Stimulated activated CD8-positive, alpha-beta memory T cell treated with anti-CD3 and anti-CD28 coated beads, Interleukin-4, amount 100 ng/mL, for 1 hour (primary cell): ENCODE data around the gene STARD9.
"Not testable (repeated sequence)": the region's sequence is repeated elsewhere in the genome, so short reads cannot be mapped to it uniquely, and the experiment has no call there.

Source experiments
- DNase-seq, 2 donors: peaks; one replicate each; pipeline ENCODE4 v3.0.0-alpha.2; 2020; ENCODE audit warnings: low read depth in 2 of 2, low spot score in 1 of 2

STARD9 gene

DNA sequence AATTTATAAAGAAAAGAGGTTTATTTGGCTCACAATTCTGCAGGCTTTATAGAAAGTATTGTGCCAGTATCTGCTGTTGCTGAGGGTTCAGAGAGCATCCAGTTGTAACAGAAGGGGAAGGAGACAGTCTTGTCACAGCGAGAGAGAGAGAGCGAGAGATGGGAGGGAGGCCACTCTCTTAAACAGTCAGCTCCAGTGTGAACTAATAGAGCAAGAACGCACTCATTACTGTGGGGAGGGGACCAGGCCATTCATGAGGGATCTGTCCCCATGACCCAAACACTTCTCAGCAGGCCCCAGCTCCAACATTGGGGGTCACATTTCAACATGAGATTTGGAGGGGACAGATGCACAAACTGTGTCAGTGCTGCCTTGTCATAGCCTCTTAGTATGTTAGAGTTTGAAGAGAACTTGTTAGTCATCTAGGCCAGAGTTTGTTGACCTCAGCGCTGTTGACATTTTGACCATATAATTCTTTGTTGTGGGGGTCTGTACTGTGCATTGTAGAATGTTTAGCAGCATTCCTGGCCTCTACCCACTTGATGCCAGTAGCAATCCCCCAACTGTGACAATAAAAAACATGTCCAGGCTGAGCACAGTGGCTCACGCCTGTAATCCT is 15.3 kb downstream of the STARD9 start:
- no peak for DNase-seq

DNA sequence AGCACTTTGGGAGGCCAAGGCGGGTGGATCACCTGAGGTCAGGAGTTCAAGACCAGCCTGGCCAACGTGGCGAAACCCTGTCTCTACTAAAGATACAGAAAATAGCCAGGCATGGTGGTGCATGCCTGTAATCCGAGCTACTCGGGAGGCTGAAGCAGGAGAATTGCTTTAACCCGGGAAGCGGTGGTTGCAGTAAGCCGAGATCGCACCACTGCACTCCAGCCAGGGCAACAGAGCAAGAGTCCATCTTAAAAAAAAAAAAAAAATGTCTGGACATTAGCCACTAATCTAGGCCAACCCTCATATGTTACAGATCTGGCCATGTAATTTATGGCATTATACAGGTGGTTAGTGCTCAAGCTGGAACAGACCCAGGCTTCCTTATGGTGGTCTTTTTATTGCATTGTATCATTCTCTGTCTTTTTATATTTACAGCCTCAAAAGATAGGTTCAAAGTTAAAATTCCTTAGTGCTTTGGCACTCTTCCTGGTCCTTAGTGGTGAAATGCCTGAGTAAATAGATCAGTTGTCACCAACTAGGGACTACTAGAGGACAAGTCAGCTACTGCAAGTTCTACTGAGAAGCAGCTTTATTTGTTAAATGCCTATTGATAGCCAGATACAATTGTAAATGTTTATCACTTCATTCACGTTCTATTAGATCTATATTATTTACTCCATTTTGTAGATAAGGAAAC is 16.0 kb downstream of the STARD9 start:
- DNase-seq, result no peak

DNA sequence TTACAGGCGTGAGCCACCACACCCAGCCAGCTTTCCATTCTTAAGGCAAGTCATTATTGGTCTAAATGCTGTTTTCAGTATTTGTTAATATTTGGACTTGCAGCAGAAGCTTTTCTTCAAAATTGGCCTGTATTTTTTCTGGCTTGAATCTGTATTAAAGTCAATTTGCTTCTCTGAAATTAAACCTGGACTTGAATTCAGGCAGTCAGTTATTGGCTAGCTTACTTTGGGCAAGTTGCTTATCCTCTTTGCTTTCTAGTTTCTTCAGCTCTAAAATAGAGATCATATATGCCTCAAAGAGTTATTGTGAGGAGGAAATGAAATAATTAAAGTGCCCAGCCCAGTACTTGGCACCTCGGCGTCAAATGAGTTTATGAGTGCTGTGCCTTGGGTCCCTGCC is 17.3 kb downstream of the STARD9 start:
- no peak for DNase-seq

DNA sequence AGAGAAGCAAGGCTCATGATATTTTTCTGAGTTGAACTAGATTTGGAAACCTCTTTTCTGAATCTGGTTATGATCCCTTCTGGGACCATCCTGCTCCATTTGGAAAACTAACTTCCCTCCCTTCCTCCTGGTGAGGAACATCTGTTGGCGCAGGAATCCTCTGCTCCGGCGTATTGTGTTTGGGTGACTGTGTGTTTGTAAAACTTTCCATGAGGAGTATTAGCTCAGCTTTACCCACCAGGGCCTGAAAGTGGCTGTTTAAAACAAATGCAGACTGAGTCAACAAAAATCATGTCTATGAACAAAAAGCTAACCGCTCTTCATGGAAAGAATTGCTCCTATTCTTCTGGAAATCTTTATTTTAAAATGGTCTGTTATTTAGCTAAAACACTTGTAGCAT is 17.7 kb downstream of the STARD9 start:
- no peak for DNase-seq

DNA sequence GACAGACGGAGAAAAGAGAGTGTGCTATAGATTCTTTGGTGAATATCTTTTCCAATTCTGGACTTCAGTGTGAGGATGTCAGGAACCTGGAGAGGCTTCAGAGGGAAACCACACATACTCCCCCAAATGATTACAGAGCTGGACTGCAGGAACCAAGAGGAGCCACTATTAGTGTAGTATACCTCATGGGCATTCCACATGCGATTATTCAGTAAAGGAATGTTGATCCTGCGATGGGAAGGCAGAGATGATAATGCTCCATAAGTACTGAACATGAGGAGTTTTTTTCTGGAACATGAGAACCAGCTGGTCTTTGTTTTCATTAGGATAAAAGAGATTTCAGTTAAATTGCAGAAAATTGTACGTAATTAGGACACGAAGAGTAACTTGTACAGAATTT is 18.7 kb downstream of the STARD9 start:
- DNase-seq, result no peak

DNA sequence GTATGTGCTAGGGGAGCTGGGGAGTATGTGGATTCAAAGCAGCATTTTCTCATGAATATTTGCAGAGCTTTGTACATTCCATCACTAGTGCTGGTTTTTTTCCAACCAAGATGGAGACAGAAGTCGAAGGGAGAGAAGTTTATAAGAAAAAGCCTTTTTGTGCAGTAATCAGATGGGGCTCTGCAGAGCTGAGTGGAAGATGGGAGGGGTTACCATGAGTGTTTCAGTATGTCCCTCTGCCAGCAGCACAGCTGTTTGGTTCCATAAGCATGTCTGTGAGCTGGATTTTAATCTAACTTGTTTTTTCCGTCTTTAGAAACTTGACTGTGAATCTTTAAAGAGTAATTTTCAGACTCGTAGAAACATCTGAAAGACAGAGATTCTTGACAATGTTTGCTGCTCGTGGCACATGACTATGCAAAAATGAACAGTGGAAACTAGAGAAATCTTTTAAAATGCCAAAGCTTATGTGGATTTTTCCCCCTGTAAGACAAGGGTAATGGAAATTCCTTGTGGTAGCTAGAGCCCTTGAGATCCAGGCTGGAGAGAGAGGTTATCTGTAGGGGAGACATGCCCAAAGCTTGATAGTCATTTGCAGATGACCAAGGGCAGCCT is 20.3 kb downstream of the STARD9 start:
- DNase-seq, result no peak

DNA sequence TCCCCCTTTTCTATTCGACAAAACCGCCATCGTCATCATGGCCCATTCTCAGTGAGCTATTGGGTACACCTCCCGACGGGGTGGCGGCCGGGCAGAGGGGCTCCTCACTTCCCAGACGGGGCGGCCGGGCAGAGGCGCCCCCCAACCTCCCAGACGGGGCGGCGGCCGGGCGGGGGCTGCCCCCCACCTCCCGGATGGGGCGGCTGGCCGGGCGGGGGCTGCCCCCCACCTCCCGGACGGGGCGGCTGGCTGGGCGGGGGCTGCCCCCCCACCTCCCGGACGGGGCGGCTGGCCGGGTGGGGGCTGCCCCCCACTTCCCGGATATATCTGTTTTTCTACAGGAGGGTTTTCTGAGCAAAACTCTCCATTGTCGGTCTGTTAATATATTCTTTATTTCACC is 25.9 kb downstream of the STARD9 start:
- DNase-seq, result not testable (repeated sequence)

DNA sequence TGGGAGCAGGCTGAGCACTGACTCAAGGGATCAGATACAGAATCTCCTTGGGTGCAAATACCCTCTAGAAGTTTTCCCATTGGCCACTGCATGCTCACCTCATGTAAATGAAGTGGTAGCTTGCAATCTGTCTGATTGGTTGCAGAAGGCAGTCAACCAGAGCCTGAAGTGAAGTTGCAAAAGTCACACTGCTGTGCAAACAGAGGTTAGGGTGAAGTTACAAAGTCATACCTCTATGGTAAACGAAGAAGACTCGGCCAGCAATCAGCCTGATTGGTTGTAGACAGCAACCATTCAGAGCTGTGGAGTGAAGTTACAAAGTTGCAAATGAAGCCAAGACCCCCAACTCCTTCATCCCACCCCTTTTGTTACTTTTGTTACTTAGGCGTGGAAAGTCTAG is 27.1 kb downstream of the STARD9 start:
- no peak for DNase-seq

DNA sequence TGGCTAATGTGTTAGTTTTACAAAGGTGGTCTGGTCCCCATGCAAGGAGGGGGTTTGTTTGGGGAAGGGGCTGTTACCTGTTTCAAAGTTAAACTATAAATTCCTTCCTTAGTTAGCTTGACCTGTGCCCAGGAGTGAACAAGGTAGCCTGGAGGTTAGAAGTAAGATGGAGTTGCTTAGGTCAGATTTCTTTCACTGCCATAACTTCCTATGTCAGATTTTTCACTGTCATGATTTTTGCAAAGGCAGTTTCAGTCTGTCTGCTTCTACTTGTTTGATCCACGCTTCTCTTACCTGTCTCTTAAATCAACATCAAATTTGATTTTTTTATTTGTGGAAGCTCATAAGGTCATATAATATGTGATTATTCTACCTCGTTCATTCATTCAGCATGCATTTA is 28.6 kb downstream of the STARD9 start:
- DNase-seq, result no peak

DNA sequence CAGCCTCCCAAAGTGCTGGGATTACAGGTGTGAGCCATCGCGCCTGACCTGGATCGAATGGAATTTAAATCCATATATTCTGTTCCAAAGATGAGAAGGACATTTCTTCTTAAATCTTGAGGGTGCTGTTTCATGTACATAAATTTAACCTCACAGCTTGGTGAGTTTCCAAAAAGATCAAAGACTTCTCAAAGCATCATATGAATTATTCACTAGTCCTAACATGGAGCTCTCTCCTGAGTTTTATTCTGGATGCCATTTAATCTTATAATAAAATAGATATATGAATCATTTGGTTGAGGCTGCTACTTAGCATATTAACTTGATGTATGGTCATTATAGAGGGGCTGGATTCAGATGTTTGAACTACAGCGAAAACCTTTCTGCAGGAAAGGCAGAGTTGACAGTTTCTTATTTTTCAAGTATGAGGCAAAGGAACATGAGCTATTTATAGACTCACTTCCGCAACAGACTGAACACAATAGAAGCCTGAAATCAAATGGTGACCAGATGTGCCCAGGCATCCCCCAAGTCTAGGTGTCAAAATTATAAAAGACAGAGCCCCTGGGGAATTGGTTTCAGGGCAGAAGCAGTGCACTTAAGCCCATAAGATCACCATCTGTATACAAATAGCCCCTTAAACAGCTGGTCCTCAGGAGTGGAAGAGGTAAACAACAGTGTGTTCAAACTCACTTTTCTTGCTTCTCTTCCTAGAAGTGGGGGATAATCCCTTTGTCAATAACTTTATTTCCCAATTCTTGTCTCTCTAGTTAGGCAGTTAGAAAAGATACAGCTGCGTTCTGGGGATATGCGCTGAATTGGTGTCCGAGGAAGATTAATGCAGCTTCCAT is 29.7 kb downstream of the STARD9 start:
- no peak for DNase-seq

DNA sequence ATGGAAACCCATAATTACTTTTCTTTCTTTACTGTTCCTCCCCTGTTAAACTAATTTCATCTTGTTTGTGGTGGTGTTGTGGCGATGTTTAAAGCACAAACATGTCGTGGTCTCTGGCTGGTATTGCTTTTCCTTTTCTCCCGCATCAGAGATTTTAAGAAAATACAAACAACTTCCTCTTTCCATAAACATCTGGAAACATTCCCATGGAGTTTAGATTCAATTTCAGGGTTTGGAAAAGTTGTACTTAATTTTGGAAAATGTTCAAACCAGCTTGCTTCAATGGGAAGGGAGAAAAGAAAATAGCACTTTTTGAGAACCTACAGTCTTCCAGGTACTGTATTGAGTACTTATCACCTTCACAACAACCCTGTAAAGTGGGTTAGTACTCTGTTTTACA is 30.4 kb downstream of the STARD9 start:
- no peak for DNase-seq

DNA sequence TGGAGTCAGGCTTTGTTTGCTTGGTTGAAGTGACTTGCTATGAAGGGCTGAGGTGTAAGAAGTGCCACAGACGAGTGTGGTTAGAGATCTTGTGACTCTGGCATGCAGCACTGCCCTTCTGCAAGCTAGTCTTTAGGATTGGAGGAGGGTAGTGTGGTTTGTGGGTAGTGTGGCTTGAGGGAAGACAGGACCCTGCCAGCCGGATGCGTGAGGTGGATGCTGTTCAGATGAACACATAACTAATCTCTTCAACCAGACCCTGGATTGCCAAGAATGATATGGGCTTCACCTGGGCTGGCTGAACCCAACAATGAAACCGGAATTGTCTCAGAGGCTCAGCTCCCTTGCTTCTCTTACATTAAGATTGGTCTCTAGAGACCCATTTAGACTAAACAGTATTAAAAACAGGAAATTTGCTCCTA is 32.7 kb downstream of the STARD9 start:
- DNase-seq, result peak; percentile 3 to 9

DNA sequence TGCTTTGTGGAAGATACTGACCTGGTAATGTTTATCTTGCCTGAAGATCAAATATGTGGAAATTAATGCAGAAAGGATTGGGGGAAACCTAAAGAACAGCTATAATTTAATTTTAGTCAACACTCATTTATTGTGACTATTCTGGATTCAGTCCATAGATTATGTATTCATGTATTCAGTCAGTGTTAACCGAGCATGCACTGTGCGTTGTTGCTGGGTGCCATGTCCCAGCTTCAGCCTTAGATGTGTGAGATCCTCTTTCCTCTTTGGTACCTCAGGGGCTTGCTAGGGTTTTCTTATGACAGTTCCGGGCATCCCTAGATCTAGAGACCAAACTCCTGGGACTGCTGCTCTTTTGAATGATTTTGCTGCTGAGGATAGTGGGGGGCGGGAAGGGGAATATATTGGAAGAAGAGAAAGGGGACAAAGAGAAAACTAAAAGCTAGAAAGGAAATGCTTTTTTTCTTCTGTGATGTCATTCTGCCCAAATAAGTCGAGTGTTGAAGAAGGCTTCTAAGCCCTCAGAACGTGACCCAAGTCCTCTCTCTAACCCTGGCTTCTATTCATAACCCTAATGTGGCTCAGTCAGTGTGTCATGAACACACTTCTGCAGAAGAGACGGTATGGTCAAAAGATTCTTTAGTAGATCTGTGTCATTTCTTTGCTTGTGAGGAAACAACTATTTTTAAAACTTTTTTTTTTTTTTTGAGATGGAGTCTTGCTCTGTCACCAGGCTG is 33.5 kb downstream of the STARD9 start:
- no peak for DNase-seq

DNA sequence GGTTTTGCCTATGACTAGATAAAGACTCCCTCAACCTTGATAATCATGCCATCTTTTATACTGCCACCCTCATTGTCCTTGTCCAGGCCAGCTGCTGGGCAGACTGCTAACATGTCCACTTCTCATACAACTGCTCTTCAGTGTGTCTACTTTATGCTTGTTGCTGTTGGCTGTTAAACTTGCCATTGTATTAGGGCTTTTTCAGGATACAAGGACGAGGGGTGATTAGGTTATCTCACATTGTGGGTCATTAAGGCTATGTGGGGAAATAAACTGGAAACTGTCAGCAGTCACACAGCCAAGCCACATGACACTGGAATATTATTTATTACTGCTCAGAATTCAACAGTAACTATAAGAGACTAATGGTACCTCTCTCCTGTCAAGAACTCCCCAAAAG is 36.1 kb downstream of the STARD9 start:
- no peak for DNase-seq

DNA sequence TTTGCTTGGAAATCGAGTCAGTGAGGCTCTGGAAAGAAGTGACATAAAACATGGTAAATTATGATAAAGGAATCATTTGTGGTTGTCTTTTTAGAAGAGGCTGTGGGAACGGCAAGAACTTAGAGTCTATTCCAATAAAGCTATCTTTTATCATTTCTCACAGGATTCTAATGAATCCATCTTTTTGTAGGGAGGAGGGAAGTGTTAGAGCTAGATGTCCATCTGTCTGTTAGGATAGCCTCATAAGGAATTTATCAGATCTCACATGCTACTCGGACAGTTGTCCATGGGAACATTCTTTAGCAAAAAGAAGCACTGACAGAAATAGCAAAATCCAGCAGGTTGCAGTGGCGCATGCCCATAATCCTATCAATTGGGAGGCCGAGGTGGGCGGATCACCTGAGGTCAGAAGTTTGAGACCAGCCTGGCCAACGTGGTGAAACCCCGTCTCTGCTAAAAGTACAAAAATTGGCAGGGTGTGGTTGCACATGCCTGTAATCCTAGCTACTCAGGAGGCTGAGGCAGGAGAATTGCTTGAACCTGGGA is 37.0 kb downstream of the STARD9 start:
- no peak for DNase-seq

DNA sequence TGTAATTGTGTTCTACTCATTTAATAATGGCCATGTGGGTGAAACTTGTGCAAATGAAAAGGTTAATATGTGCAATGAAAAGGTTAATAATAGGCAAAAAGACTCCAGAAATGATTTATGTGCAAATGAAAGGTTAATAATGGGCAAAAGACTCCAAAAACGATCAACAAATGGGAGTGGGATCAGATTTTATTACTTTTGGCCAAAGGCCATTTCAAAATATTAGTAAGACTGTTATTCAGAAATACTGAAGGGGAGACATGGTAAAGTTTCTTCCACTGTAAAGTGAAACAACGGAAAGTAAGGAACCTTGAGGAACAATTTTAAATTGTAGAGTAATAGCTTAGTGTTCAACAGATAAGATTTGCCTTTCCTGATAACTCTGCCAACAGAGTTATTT is 40.7 kb downstream of the STARD9 start:
- no peak for DNase-seq

DNA sequence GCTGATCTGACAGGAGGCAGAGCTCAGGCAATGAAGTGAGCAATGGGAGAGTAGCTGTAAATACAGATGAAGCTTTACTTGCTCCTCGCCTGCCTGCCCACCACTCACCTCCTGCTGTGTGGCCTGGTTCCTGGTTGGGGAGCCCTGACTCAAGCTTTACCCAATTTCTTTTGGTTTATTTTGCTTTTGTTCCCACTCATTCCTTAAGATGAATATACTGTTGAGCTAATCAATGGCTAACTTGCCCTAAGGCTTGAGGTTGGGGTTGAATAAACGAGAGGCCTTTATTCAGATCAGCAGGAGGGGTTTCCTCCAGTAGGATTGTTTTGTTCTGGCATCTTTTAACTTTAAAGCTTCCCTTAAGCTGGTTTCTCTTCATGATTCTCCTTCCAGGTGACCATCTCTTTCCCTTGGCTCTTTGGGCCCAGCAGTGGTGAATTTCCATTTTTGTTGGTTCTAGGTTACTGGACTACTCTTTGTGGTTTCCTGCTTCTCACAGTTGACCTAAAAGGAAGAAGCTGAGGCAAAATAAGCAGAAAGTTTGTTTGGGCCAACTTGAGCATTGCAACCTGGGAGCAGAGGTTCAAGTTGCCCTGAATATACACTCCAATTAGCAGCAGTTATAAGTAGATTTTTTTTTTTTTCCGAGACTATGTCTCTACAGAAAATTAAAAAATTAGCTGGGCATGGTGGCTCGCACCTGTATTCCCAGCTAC is 44.4 kb downstream of the STARD9 start:
- DNase-seq, result no peak

DNA sequence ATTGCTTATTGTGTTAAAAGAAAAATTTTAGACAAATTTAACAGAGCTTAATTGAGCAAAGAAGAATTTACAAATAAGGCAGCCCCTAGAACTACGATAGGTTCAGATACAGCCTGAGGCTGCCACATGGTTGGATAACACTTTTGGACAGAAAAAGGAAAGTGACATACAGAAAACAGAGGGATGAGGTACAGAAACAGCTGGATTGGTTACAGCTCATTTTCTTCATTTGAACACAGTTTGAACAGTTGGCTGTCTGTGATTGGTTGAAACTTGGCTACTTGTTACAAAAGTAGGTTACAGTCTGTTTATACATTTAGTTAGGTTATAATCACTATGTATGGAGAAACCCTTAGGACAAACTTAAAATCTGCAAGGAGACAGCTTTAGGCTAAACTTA is 46.0 kb downstream of the STARD9 start:
- DNase-seq, result no peak

DNA sequence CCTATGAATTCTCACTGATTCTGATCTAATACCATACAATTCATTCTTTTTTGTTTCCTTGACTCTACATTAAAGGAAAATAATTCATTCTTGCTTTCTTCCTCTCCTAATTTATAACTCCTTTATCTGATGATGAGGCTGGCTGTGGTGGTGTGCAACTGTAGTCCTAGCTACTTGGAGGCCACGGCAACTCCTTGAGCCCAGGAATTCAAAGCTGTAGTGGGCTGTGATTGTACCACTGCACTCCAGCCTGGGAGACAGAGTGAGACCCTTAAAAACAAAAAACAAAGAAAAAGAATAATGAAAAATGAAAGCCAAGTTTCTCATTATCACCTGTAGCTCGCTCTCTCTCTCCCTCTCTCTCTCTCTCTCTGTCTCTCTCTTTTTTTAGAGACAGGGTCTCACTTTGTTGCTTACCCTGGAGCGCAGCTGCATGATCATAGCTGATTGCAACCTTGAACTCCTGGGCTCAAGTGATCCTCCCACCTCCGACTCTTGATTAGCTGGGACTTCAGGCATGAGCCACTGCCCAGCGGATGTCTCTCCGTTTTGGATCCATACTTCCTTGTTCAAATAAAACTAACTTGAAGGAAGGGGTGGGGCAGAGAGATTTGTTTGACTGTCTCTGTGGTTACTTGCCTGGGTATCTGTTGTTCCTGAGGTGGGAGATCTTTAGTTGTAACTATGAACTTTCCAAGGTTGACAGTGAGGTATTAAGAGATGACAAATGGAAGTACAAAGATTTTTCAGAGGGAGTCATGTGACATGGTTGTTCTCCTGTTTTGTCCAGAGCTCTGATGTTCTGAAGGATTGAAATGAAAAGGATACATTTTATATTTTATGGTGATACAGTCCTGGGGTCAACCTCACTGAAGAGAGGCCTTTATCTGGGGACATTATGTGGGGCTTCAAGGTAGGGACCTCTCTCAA is 46.9 kb downstream of the STARD9 start:
- DNase-seq, result no peak
